Nephron progenitor cell (in vitro differentiated cells): ENCODE measurements around the gene CACNA1A.
A peak's percentile ranks its signal among the peaks of the same experiment; 100 is the strongest.

ENCODE experiments used
- DNase-seq: peaks from one replicate; pipeline ENCODE4 v3.0.0; 2021
- H3K27ac Mint-ChIP-seq: 2 replicates; pipeline ENCODE4 v1.8.0; 2021; ENCODE audit warnings: mild to moderate bottlenecking, moderate library complexity, mixed read lengths
- H3K27me3 Mint-ChIP-seq: 2 replicates; pipeline ENCODE4 v1.8.0; 2021; ENCODE audit warnings: mild to moderate bottlenecking, low read depth, mixed read lengths; ENCODE audit not compliant: poor library complexity
- H3K36me3 Mint-ChIP-seq: 2 replicates; pipeline ENCODE4 v1.8.0; 2021; ENCODE audit warnings: low read depth, mixed read lengths
- H3K4me1 Mint-ChIP-seq: 2 replicates; pipeline ENCODE4 v1.8.0; 2021; ENCODE audit warnings: mixed read lengths
- H3K4me3 Mint-ChIP-seq: 2 replicates; pipeline ENCODE4 v1.8.0; 2021; ENCODE audit warnings: mild to moderate bottlenecking, moderate library complexity, mixed read lengths
- H3K9me3 Mint-ChIP-seq: 2 replicates; pipeline ENCODE4 v1.8.0; 2021; ENCODE audit warnings: mild to moderate bottlenecking, moderate library complexity, mixed read lengths
- CTCF ChIP-seq: fragments of 200-600 bp; sonication (generic); IDR thresholded peaks from 2 replicates; pipeline ENCODE4 v1.5.0; 2021; ENCODE audit warnings: antibody characterized with exemption

Gene CACNA1A

GRCh38 chr19:13234518-13234917 lies 271.8 kb downstream of the CACNA1A start:
- peak; percentile 40 for DNase-seq
- Mint-ChIP-seq H3K9me3 (peaks cover 30% of the 10 kb centered on the region), H3K4me1 (peaks cover 24% of the 10 kb centered on the region), H3K27me3 (peaks cover 14% of the 10 kb centered on the region), H3K27ac (no peak overlapping the region), H3K36me3 (peaks cover 19% of the 10 kb centered on the region), H3K4me3 (no peak overlapping the region)
- TF ChIP-seq CTCF, result peak; percentile 41

- no peak for DNase-seq
- peaks cover 17% of the 10 kb centered on the region for H3K27me3 Mint-ChIP-seq
- H3K36me3 Mint-ChIP-seq, result peaks cover 19% of the 10 kb centered on the region
- no peak for TF ChIP-seq CTCF
- peaks cover 24% of the 10 kb centered on the region for H3K9me3 Mint-ChIP-seq
- H3K27ac Mint-ChIP-seq, result no peak overlapping the region
- no peak overlapping the region for H3K4me3 Mint-ChIP-seq
- H3K4me1 Mint-ChIP-seq, result peaks cover 14% of the 10 kb centered on the region
Observed at GRCh38 chr19:13231663-13232062, 274.6 kb downstream of the CACNA1A start.

GRCh38 chr19:13229246-13229645 lies 277.0 kb downstream of the CACNA1A start:
- no peak for TF ChIP-seq CTCF
- DNase-seq, result no peak
- H3K27me3 Mint-ChIP-seq, result peaks cover 28% of the 10 kb centered on the region
- H3K9me3 Mint-ChIP-seq, result peaks cover 4% of the 10 kb centered on the region
- no peak overlapping the region for H3K4me3 Mint-ChIP-seq
- no peak overlapping the region for H3K27ac Mint-ChIP-seq
- peaks cover under 1% of the 10 kb centered on the region for H3K36me3 Mint-ChIP-seq
- H3K4me1 Mint-ChIP-seq, result peaks cover 10% of the 10 kb centered on the region

- Mint-ChIP-seq H3K27me3 (peaks cover 27% of the 10 kb centered on the region), H3K36me3 (no peaks in the 10 kb centered on the region), H3K4me3 (no peak overlapping the region), H3K4me1 (peaks cover 9% of the 10 kb centered on the region), H3K27ac (no peak overlapping the region), H3K9me3 (peaks cover under 1% of the 10 kb centered on the region)
- TF ChIP-seq CTCF, result no peak
- DNase-seq, result no peak
Observed at GRCh38 chr19:13228561-13228960, 277.7 kb downstream of the CACNA1A start.

GRCh38 chr19:13226983-13227382 lies 279.3 kb downstream of the CACNA1A start:
- Mint-ChIP-seq H3K27me3 (peaks cover 31% of the 10 kb centered on the region), H3K4me1 (peaks cover 9% of the 10 kb centered on the region), H3K9me3 (no peaks in the 10 kb centered on the region), H3K27ac (no peak overlapping the region), H3K4me3 (no peak overlapping the region), H3K36me3 (no peaks in the 10 kb centered on the region)
- no peak for DNase-seq
- TF ChIP-seq CTCF, result no peak

GRCh38 chr19:13225973-13226865 lies 280.1 kb downstream of the CACNA1A start:
- peaks cover 31% of the 10 kb centered on the region for H3K27me3 Mint-ChIP-seq
- H3K36me3 Mint-ChIP-seq, result no peaks in the 10 kb centered on the region
- peaks cover 9% of the 10 kb centered on the region for H3K4me1 Mint-ChIP-seq
- H3K27ac Mint-ChIP-seq, result no peak overlapping the region
- DNase-seq, result no peak
- no peaks in the 10 kb centered on the region for H3K9me3 Mint-ChIP-seq
- TF ChIP-seq CTCF, result no peak
- H3K4me3 Mint-ChIP-seq, result no peak overlapping the region
